ENCODE results near the gene UTP18.

GRCh38 chr17:51255673-51256072 is 4.7 kb upstream of the UTP18 start:
- TF ChIP-seq TAF1 (conservative IDR thresholded peaks at IDR 0.05), result no peak
- TF ChIP-seq MAX (IDR thresholded peaks at IDR 0.05), result no peak
